Activated CD4-positive, alpha-beta T cell treated with anti-CD3 and anti-CD28 coated beads, Interleukin-2, amount 50 U/mL, for 24 hours (primary cell): Measurements from ENCODE around the gene SLC34A1.
"Not testable (repeated sequence)": the region's sequence is repeated elsewhere in the genome, so short reads cannot be mapped to it uniquely, and the experiment has no call there.

ENCODE experiments used
- DNase-seq, 2 donors: peaks; one replicate each; pipeline ENCODE4 v3.0.0-alpha.2; 2020; ENCODE audit warnings: low read depth in 1 of 2, low spot score in 1 of 2

The SLC34A1 gene

GRCh38 chr5:177354711-177355110 is 29.5 kb upstream of the SLC34A1 start:
- no peak for DNase-seq

- DNase-seq = no peak
These were observed 28.9 kb upstream of the SLC34A1 start for GRCh38 chr5:177355162-177355867.

GRCh38 chr5:177355868-177356168 is 28.4 kb upstream of the SLC34A1 start:
- DNase-seq = no peak

GRCh38 chr5:177356746-177357145 is 27.5 kb upstream of the SLC34A1 start:
- no peak for DNase-seq

GRCh38 chr5:177357146-177357458 is 27.1 kb upstream of the SLC34A1 start:
- DNase-seq = no peak

- DNase-seq = peak; percentile 31 to 59
These were observed 26.5 kb upstream of the SLC34A1 start, which contains the start of gene RGS14 for GRCh38 chr5:177357459-177358351. Gene RGS14, plus strand, starts transcription at chr5:177357924. Its CDS starts 101 bp downstream, at chr5:177358025.

- DNase-seq = no peak
These were observed 25.8 kb upstream of the SLC34A1 start for GRCh38 chr5:177358370-177358819.

GRCh38 chr5:177359451-177359851 is 24.8 kb upstream of the SLC34A1 start:
- DNase-seq = no peak

GRCh38 chr5:177359860-177360259 is 24.4 kb upstream of the SLC34A1 start:
- no peak for DNase-seq

- DNase-seq = not testable (repeated sequence)
These were observed 23.5 kb upstream of the SLC34A1 start for GRCh38 chr5:177360740-177361139.

GRCh38 chr5:177361418-177362291 is 22.6 kb upstream of the SLC34A1 start:
- no peak for DNase-seq

GRCh38 chr5:177362292-177362609 is 22.0 kb upstream of the SLC34A1 start:
- DNase-seq = no peak

GRCh38 chr5:177362610-177363507 is 21.4 kb upstream of the SLC34A1 start:
- peak; percentile 43 to 49 for DNase-seq

GRCh38 chr5:177363565-177363964 is 20.7 kb upstream of the SLC34A1 start:
- DNase-seq = no peak

- DNase-seq = no peak
These were observed 19.9 kb upstream of the SLC34A1 start for GRCh38 chr5:177364159-177364962.

GRCh38 chr5:177365845-177366527 is 18.2 kb upstream of the SLC34A1 start:
- DNase-seq = no peak

GRCh38 chr5:177366528-177367322 is 17.5 kb upstream of the SLC34A1 start:
- DNase-seq = no peak

- DNase-seq = no peak
These were observed 16.8 kb upstream of the SLC34A1 start for GRCh38 chr5:177367323-177367848.
